Cardiac muscle cell (in vitro differentiated cells and primary cell): ENCODE measurements around the gene RNF11. TPM values are rescaled to one million over a fixed set of nuclear protein-coding genes. Genes with fewer than 3 reads are reported as not detected.
"Not testable (repeated sequence)": the region's sequence is repeated elsewhere in the genome, so short reads cannot be mapped to it uniquely, and the experiment has no call there.

Experiments
- DNase-seq, 2 donors: peaks; one replicate each; pipeline versions ENCODE4 v3.0.0 to v3.0.0-alpha.2; 2010 to 2017; ENCODE audit warnings: low read depth in 1 of 2, low spot score in 1 of 2
- H3K27ac ChIP-seq: fragments of 200-600 bp; sonication (generic); 2 replicates; pipeline ENCODE4 v1.5.1; 2016
- H3K27me3 ChIP-seq: fragments of 200-600 bp; sonication (generic); 2 replicates; pipeline ENCODE4 v1.6.0; 2016; ENCODE audit warnings: control low read depth
- H3K36me3 ChIP-seq: fragments of 200-600 bp; sonication (generic); 2 replicates; pipeline ENCODE4 v1.5.1; 2016; ENCODE audit warnings: control low read depth
- H3K4me1 ChIP-seq: fragments of 200-600 bp; sonication (generic); 2 replicates; pipeline ENCODE4 v1.8.1; 2017; ENCODE audit warnings: low read depth, mild to moderate bottlenecking, mixed run types
- H3K4me3 ChIP-seq: fragments of 200-600 bp; sonication (generic); 2 replicates; pipeline ENCODE4 v1.5.1; 2016; ENCODE audit warnings: mild to moderate bottlenecking
- H3K9me3 ChIP-seq: fragments of 200-600 bp; sonication (generic); 2 replicates; pipeline ENCODE4 v1.5.1; 2017; ENCODE audit warnings: low read depth, mild to moderate bottlenecking, control low read depth
- polyA plus RNA-seq: library from polyadenylated mRNA; unstranded; fragments of >200 nt; fragmentation: Nextera tagmentation; extraction: Ambion mirVana; gene quantifications from 2 replicates; pipeline ENCODE4 v1.2.1, GENCODE V29; 2016
- total RNA-seq: library from RNA; depleted of rRNA; stranded (reverse); fragments of >200 nt; gene quantifications from 2 replicates; pipeline ENCODE4 v1.2.3, GENCODE V29; 2016
- TF ChIP-seq, protein P1 (sequence below): IDR thresholded peaks from 2 replicates; pipeline ENCODE4 v1.5.1; 2012; ENCODE audit warnings: low read depth, mild to moderate bottlenecking, low read length

The RNF11 gene
- total and polyA plus RNA-seq, 2 experiments from 2014 or later = 58.8 to 65.0 TPM

- no peaks in the 10 kb centered on the region for H3K27me3 ChIP-seq
- no peak overlapping the region for H3K4me3 ChIP-seq
- H3K27ac ChIP-seq = no peak overlapping the region
- DNase-seq = peak in 1 of 2 donors; percentile 27
- H3K4me1 ChIP-seq = peaks cover 4% of the 10 kb centered on the region
- no peaks in the 10 kb centered on the region for H3K36me3 ChIP-seq
- no peaks in the 10 kb centered on the region for H3K9me3 ChIP-seq
- TF ChIP-seq, protein P1, sequence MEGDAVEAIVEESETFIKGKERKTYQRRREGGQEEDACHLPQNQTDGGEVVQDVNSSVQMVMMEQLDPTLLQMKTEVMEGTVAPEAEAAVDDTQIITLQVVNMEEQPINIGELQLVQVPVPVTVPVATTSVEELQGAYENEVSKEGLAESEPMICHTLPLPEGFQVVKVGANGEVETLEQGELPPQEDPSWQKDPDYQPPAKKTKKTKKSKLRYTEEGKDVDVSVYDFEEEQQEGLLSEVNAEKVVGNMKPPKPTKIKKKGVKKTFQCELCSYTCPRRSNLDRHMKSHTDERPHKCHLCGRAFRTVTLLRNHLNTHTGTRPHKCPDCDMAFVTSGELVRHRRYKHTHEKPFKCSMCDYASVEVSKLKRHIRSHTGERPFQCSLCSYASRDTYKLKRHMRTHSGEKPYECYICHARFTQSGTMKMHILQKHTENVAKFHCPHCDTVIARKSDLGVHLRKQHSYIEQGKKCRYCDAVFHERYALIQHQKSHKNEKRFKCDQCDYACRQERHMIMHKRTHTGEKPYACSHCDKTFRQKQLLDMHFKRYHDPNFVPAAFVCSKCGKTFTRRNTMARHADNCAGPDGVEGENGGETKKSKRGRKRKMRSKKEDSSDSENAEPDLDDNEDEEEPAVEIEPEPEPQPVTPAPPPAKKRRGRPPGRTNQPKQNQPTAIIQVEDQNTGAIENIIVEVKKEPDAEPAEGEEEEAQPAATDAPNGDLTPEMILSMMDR = no peak
These were observed 5.0 kb upstream of the RNF11 start for GRCh38 chr1:51231120-51231519.

GRCh38 chr1:51231896-51232295, 4.2 kb upstream of the RNF11 start:
- no peak for DNase-seq
- Histone ChIP-seq H3K9me3 (no peaks in the 10 kb centered on the region), H3K27ac (no peak overlapping the region), H3K4me1 (peaks cover 4% of the 10 kb centered on the region), H3K36me3 (no peaks in the 10 kb centered on the region), H3K27me3 (no peaks in the 10 kb centered on the region), H3K4me3 (no peak overlapping the region)
- TF ChIP-seq, protein P1 = no peak

GRCh38 chr1:51234236-51234635, 1.8 kb upstream of the RNF11 start:
- H3K27ac ChIP-seq, DNase-seq, H3K4me3 ChIP-seq, H3K27me3 ChIP-seq, H3K9me3 ChIP-seq, H3K36me3 ChIP-seq: not testable (repeated sequence)
- H3K4me1 ChIP-seq = peaks cover 16% of the 10 kb centered on the region

DNA sequence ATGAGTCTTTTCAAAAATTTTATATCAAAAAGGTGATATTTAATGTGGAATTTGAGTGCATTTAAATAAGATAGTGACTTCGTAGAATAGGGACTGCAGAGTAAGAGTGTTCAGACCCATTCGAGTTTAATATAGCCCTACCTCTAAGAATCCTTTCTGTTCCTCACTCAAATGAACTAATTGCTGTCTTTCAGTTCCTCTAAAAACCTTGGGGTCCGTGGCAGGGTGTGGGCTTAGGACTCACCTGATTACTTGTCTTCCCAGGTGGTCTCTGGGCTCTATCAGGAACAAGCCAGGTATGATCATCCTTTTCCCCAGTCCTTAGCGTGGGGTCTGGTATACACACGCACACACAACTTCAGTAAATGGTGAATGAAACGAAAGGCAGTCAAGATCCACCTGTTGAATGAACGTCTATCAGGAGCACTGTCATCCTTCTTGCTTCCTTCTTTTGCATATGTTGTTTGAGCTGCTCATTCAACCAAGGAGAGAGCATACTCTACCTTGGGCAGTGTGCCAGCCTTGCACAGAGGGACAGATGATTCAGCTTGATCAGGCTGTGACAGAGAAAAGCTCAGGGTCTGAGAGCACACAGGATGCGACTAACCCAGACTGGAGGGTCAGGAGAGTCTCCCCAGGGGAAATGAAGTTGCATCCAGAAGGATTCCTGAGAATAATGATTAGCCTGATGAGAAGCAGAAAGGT, 1.2 kb upstream of the RNF11 start:
- H3K27me3 ChIP-seq = no peaks in the 10 kb centered on the region
- no peak overlapping the region for H3K27ac ChIP-seq
- peak; percentile 25 to 34 for DNase-seq
- TF ChIP-seq, protein P1 = no peak
- no peaks in the 10 kb centered on the region for H3K9me3 ChIP-seq
- H3K4me1 ChIP-seq = peaks cover 20% of the 10 kb centered on the region
- H3K4me3 ChIP-seq = no peak overlapping the region
- no peaks in the 10 kb centered on the region for H3K36me3 ChIP-seq

DNA sequence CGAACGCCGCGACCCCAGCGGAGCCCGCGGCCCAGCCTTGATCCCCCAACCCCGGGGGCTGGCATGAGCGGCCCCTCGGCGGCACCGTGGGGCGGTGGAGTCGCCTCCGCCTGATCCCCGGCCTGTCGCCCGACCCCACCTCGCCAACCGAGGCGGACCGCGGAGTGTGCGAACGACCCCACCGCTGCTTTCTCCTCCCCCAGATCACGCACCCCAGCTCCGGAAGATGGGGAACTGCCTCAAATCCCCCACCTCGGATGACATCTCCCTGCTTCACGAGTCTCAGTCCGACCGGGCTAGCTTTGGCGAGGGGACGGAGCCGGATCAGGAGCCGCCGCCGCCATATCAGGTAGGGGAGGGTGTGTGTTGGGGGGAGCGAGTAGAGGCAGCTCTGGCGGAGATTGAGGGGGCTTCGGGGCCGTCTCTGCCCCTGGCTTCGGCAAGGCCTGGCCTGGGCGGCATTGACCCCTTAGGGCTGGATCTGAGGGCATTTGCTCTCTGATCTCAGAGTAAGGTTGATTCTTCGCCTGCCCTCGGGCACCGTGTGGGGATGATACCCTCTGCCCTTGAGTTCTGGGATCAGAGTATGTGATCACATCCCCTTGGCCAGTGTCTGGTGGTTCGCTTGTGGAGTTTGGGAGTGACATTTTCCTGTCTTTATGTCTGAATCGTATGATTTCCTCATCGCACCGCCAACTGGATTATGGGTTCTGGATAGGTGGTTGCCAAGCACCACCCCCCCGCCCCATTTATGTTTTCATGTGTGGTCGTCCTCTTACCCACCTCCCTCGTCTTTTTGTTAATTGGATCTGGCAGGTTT, 668 bp downstream of the RNF11 start:
- TF ChIP-seq, protein P1 = no peak
- Histone ChIP-seq H3K9me3 (no peaks in the 10 kb centered on the region), H3K4me1 (peaks cover 25% of the 10 kb centered on the region), H3K27me3 (no peaks in the 10 kb centered on the region), H3K27ac (peak overlapping the region; percentile 91), H3K36me3 (no peaks in the 10 kb centered on the region), H3K4me3 (peak overlapping the region; percentile 94)
- peak; percentile 28 to 44 for DNase-seq

GRCh38 chr1:51237351-51238033, 1.4 kb downstream of the RNF11 start:
- DNase-seq = peak in 1 of 2 donors; percentile 27
- no peaks in the 10 kb centered on the region for H3K27me3 ChIP-seq

More at GRCh38 chr1:51237351-51238033, 1.4 kb downstream of the RNF11 start:
- Histone ChIP-seq H3K9me3 (no peaks in the 10 kb centered on the region), H3K27ac (peak overlapping the region; percentile 46), H3K36me3 (no peaks in the 10 kb centered on the region), H3K4me1 (peaks cover 32% of the 10 kb centered on the region), H3K4me3 (peak overlapping the region; percentile 94)
- TF ChIP-seq, protein P1 = no peak
